ENCODE measurements around the gene RBM38.

Gene RBM38

GRCh38 chr20:57404006-57404405 is 12.8 kb downstream of the RBM38 start:
- DNase-seq = no peak

- no peak for DNase-seq
Measured at GRCh38 chr20:57404419-57405072, 13.3 kb downstream of the RBM38 start.

- DNase-seq = no peak
Measured at GRCh38 chr20:57405236-57406016, 14.2 kb downstream of the RBM38 start.

- no peak for DNase-seq
Measured at GRCh38 chr20:57407541-57407956, 16.4 kb downstream of the RBM38 start.

- no peak for DNase-seq
Measured at GRCh38 chr20:57408131-57408530, 16.9 kb downstream of the RBM38 start.

- no peak for DNase-seq
Measured at GRCh38 chr20:57408536-57409233, 17.5 kb downstream of the RBM38 start.

GRCh38 chr20:57409316-57409671 is 18.1 kb downstream of the RBM38 start:
- no peak for DNase-seq

GRCh38 chr20:57409672-57410397 is 18.6 kb downstream of the RBM38 start:
- no peak for DNase-seq

GRCh38 chr20:57410398-57410920 is 19.3 kb downstream of the RBM38 start:
- DNase-seq = no peak

GRCh38 chr20:57410924-57411323 is 19.7 kb downstream of the RBM38 start:
- no peak for DNase-seq

GRCh38 chr20:57411406-57412283 is 20.4 kb downstream of the RBM38 start:
- DNase-seq = no peak

- peak in 1 of 2 donors; percentile 30 for DNase-seq
Measured at GRCh38 chr20:57412347-57413029, 21.3 kb downstream of the RBM38 start.

GRCh38 chr20:57413986-57414385 is 22.8 kb downstream of the RBM38 start:
- no peak for DNase-seq

- DNase-seq = no peak
Measured at GRCh38 chr20:57414867-57415592, 23.8 kb downstream of the RBM38 start.

GRCh38 chr20:57415771-57416170 is 24.6 kb downstream of the RBM38 start:
- DNase-seq = no peak

- DNase-seq = no peak
Measured at GRCh38 chr20:57416296-57417022, 25.3 kb downstream of the RBM38 start.

- DNase-seq = no peak
Measured at GRCh38 chr20:57417051-57417689, 26.0 kb downstream of the RBM38 start.

GRCh38 chr20:57417830-57418780 is 26.9 kb downstream of the RBM38 start:
- DNase-seq = no peak

Data from CD4-positive, alpha-beta T cell treated with Interleukin-4 for 1 hour (primary cell).